HCT116 (cell line): Measurements from ENCODE around the gene FMN1. TPM values are rescaled to one million over a fixed set of nuclear protein-coding genes. Genes with fewer than 3 reads are reported as not detected.

Experiments
- ATAC-seq: fragments of 200-7000 bp; cut with Tn5 transposase; 2 replicates; pipeline ENCODE4 v1.9.1; 2020; ENCODE audit warnings: mild to moderate bottlenecking, moderate library complexity
- Bru-seq: library from RNA; stranded (reverse); fragments of 400-500 nt; gene quantifications from one replicate; lab custom pipeline; 2021; lab: Mats Ljungman, UMichigan
- BruChase-seq, 2 experiments: library from RNA; stranded (reverse); fragments of 400-500 nt; gene quantifications; one replicate each; lab custom pipeline; 2021; lab: Mats Ljungman, UMichigan
- BruUV-seq: library from RNA; stranded (reverse); fragments of 400-500 nt; replicated peaks from 2 replicates; lab custom pipeline; 2021; lab: Mats Ljungman, UMichigan
- CTCF ChIA-PET: fragments of 300-600 bp; sonication (Branson Sonifier 250); formaldehyde crosslinking; loops from one replicate; lab custom pipeline; 2021; ENCODE audit warnings: antibody characterized with exemption; lab: Charles Lee
- POLR2A ChIA-PET: fragments of 300-600, 350-600 bp; sonication (Branson Sonifier 250); formaldehyde crosslinking; loops from one replicate; lab custom pipeline; 2021; ENCODE audit warnings: antibody characterized with exemption; lab: Charles Lee
- RAD21 ChIA-PET, 2 experiments: fragments of 300-600 bp; sonication (Branson Sonifier 250); formaldehyde crosslinking; loops; one replicate each; lab custom pipeline; 2023; ENCODE audit warnings: low total read pairs in 2 of 2; ENCODE audit not compliant: uncharacterized antibody in 2 of 2, unreplicated experiment in 2 of 2, low non-redundant PET in 1 of 2; lab: Charles Lee
- DNase-seq: peaks from one replicate; pipeline ENCODE4 v3.0.0-alpha.2; 2010; ENCODE audit warnings: low read depth, low spot score
- H2AFZ ChIP-seq: fragments of 200-600 bp; shearing (Covaris generic), sonication (generic); 2 replicates; pipeline ENCODE4 v1.6.1; 2017; ENCODE audit warnings: low read depth, mixed run types, mixed read lengths, antibody characterized with exemption, low read length; ENCODE audit not compliant: poor library complexity, severe bottlenecking
- H3K27ac ChIP-seq: 2 replicates; pipeline ENCODE4 v1.5.1; 2012; ENCODE audit warnings: low read depth, low read length
- H3K27me3 ChIP-seq: fragments of 200-600 bp; sonication (generic); 2 replicates; pipeline ENCODE4 v1.6.1; 2016; ENCODE audit warnings: mixed run types, low read length, mixed read lengths; ENCODE audit not compliant: insufficient read depth
- H3K36me3 ChIP-seq, 2 experiments: fragments of 200-500 bp in 1 of 2; fragments of 200-600 bp in 1 of 2; sonication (Bioruptor generic) in 1 of 2; sonication (generic) in 1 of 2; 2 replicates each; pipeline versions ENCODE4 v1.5.1 to v1.6.1; 2014 to 2016; ENCODE audit warnings: low read length in 2 of 2, inconsistent platforms in 1 of 2, mixed read lengths in 1 of 2, mixed run types in 1 of 2; ENCODE audit not compliant: insufficient read depth in 2 of 2, control insufficient read depth in 1 of 2
- H3K4me1 ChIP-seq, 2 experiments: fragments of 200-600 bp in 1 of 2; sonication (generic) in 1 of 2; 2 replicates each; pipeline versions ENCODE4 v1.5.1 to v1.6.1; 2012 to 2017; ENCODE audit warnings: low read length in 2 of 2, inconsistent platforms in 1 of 2, mild to moderate bottlenecking in 1 of 2, mixed read lengths in 1 of 2, mixed run types in 1 of 2, moderate library complexity in 1 of 2; ENCODE audit not compliant: insufficient read depth in 2 of 2, control insufficient read depth in 1 of 2
- H3K4me2 ChIP-seq: fragments of 200-600 bp; sonication (generic); 2 replicates; pipeline ENCODE4 v1.6.1; 2017; ENCODE audit warnings: mixed run types, low read length, mixed read lengths
- H3K4me3 ChIP-seq, 2 experiments: fragments of 200-600 bp in 1 of 2; sonication (generic) in 1 of 2; replicated peaks in 1 of 2; 2 replicates each; pipeline ENCODE4 v1.5.1; 2011 to 2016; ENCODE audit warnings: low read length in 2 of 2, control low read depth in 1 of 2, low read depth in 1 of 2, mild to moderate bottlenecking in 1 of 2, mixed read lengths in 1 of 2, mixed run types in 1 of 2
- H3K79me2 ChIP-seq: fragments of 200-600 bp; sonication (generic); 2 replicates; pipeline ENCODE4 v1.6.1; 2017; ENCODE audit warnings: mild to moderate bottlenecking, mixed run types, low read length, moderate library complexity, mixed read lengths; ENCODE audit not compliant: insufficient read depth
- H3K9ac ChIP-seq: fragments of 200-600 bp; sonication (generic); 2 replicates; pipeline ENCODE4 v1.6.1; 2016; ENCODE audit warnings: low read length, mixed read lengths
- H3K9me2 ChIP-seq: fragments of 200-600 bp; sonication (generic), shearing (Covaris generic); 2 replicates; pipeline ENCODE4 v1.6.1; 2017; ENCODE audit warnings: mixed run types, mild to moderate bottlenecking, moderate library complexity; ENCODE audit not compliant: insufficient read depth
- H3K9me3 ChIP-seq, 2 experiments: fragments of 200-500 bp in 1 of 2; fragments of 200-600 bp in 1 of 2; sonication (Bioruptor generic) in 1 of 2; sonication (generic) in 1 of 2; 2 replicates each; pipeline ENCODE4 v1.6.1; 2014 to 2017; ENCODE audit warnings: low read length in 2 of 2, mixed read lengths in 2 of 2, inconsistent platforms in 1 of 2, low read depth in 1 of 2, mild to moderate bottlenecking in 1 of 2, mixed run types in 1 of 2, moderate library complexity in 1 of 2; ENCODE audit not compliant: control insufficient read depth in 1 of 2, insufficient read depth in 1 of 2
- H4K20me1 ChIP-seq: fragments of 200-600 bp; sonication (generic), shearing (Covaris generic); 2 replicates; pipeline ENCODE4 v1.6.1; 2017; ENCODE audit warnings: mixed run types, mild to moderate bottlenecking, moderate library complexity; ENCODE audit not compliant: insufficient read depth
- CEBPB ChIP-seq: IDR thresholded peaks from 2 replicates; pipeline ENCODE4 v1.6.1; 2012; ENCODE audit warnings: low read depth
- EZH2 ChIP-seq: fragments of 200-600 bp; sonication (generic); IDR thresholded peaks from 2 replicates; pipeline ENCODE4 v1.6.1; 2017; ENCODE audit warnings: antibody characterized with exemption, mixed run types
- JUND ChIP-seq: IDR thresholded peaks from 2 replicates; pipeline ENCODE4 v1.6.1; 2012
- POLR2AphosphoS5 ChIP-seq: IDR thresholded peaks from 2 replicates; pipeline ENCODE4 v1.6.1; 2011; ENCODE audit warnings: mild to moderate bottlenecking, low read depth, low read length, moderate library complexity
- RAD21 ChIP-seq: IDR thresholded peaks from 2 replicates; pipeline ENCODE4 v1.6.1; 2012; ENCODE audit warnings: low read depth, mild to moderate bottlenecking
- SP1 ChIP-seq: IDR thresholded peaks from 2 replicates; pipeline ENCODE4 v1.6.1; 2012; ENCODE audit warnings: low read depth
- SRF ChIP-seq: IDR thresholded peaks from 2 replicates; pipeline ENCODE4 v1.6.1; 2012; ENCODE audit warnings: low read depth
- YY1 ChIP-seq: IDR thresholded peaks from 2 replicates; pipeline ENCODE4 v1.6.1; 2011; ENCODE audit warnings: low read length, low read depth, moderate library complexity, mild to moderate bottlenecking; ENCODE audit not compliant: insufficient replicate concordance; ENCODE audit errors: extremely low read depth
- intact Hi-C: fragments of 100-400 bp; cut with micrococcal nuclease; formaldehyde crosslinking; loops from 2 replicates; pipeline ENCODE4 v1.10.0; 2022
- long read RNA-seq: library from polyadenylated mRNA; unstranded; transcript quantifications from one replicate; pipeline ENCODE4 v2.0.0, GENCODE V29; 2021; ENCODE audit not compliant: unreplicated experiment
- polyA plus RNA-seq: library from polyadenylated mRNA; unstranded; fragments of >200 nt; gene quantifications from 2 replicates; pipeline ENCODE4 v1.2.1, GENCODE V29; 2012; ENCODE audit warnings: missing spikeins
- total RNA-seq: library from RNA; stranded (reverse); gene quantifications from one replicate; pipeline ENCODE4 v1.2.1, GENCODE V29; 2021; ENCODE audit not compliant: unreplicated experiment

Gene FMN1, protein sequence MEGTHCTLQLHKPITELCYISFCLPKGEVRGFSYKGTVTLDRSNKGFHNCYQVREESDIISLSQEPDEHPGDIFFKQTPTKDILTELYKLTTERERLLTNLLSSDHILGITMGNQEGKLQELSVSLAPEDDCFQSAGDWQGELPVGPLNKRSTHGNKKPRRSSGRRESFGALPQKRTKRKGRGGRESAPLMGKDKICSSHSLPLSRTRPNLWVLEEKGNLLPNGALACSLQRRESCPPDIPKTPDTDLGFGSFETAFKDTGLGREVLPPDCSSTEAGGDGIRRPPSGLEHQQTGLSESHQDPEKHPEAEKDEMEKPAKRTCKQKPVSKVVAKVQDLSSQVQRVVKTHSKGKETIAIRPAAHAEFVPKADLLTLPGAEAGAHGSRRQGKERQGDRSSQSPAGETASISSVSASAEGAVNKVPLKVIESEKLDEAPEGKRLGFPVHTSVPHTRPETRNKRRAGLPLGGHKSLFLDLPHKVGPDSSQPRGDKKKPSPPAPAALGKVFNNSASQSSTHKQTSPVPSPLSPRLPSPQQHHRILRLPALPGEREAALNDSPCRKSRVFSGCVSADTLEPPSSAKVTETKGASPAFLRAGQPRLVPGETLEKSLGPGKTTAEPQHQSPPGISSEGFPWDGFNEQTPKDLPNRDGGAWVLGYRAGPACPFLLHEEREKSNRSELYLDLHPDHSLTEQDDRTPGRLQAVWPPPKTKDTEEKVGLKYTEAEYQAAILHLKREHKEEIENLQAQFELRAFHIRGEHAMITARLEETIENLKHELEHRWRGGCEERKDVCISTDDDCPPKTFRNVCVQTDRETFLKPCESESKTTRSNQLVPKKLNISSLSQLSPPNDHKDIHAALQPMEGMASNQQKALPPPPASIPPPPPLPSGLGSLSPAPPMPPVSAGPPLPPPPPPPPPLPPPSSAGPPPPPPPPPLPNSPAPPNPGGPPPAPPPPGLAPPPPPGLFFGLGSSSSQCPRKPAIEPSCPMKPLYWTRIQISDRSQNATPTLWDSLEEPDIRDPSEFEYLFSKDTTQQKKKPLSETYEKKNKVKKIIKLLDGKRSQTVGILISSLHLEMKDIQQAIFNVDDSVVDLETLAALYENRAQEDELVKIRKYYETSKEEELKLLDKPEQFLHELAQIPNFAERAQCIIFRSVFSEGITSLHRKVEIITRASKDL (N-terminal part only)
- 0.39 TPM for total RNA-seq
- polyA plus RNA-seq = 0.07 and 0.10 TPM in 2 replicates
- percentile 28 among the genes with signal in this experiment for Bru-seq, nascent RNA
- BruChase-seq, experiment 1, labeled RNA remaining after a 6-hour chase = percentile 17 among the genes with signal in this experiment
- percentile 22 among the genes with signal in this experiment for BruChase-seq, experiment 2, labeled RNA remaining after a 2-hour chase
- long read RNA-seq = 0 reads

DNA sequence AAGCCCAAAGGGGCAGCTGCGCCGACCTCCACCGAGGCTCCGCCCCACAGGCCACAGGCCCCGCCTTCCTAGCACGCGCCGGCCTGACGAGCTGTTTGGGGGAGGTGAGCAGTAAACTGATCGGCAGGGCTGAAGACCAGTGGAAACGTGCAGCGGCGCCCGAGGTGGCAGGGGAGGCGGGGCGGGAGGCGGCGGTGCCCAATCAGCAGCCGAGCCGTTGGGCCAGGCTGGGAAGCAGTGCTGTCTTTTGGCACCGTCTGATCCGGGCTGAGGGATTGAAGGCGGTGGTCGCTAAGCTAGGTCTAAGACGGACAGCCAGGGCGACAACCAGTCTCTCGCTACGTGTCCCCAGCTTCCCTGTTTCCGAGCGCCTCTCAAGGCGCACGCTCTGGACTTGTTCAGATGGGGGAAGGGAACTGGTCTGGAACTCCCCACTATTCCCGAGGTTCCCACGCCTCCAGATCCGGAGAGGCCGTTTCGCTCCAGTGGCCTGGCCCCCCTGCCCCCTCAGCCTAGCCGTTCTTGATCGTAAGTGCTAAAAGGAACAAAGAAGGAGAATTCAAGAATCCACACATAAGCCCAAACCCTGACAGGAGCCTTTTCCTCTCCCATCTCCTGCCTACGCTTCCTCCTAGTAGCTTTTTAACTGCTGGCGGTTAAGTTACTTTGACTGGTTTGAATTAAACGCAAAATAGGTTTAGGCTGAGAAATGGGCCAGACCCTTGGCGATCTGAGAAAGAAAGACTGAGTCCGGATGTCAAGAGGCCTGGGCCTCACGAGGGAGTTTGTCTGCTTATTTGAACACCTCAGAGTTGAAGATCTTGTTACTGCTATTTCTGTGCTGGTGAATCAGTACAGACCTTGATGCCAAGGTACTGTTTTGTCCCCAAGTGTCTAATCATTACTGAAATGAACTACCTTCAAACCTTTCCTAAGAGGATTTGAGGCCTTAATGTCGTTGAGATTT lies at the start of gene FMN1:
Gene FMN1 (minus strand): TSS at position 11 of the 967 bp plus-strand sequence. CDS start 39,800 bp downstream, outside the sequence.
- H3K4me1 ChIP-seq = peaks cover 0 to 14% of the 10 kb centered on the region in 2 experiments; a peak in 3 of 4 replicates
- H3K27ac ChIP-seq = no peak within 1 kb of the TSS
- no peak within 1 kb of the TSS for H3K9ac ChIP-seq
- peak within 1 kb of the TSS; percentile 87 for H2AFZ ChIP-seq
- POLR2A ChIA-PET = no interaction called here
- ATAC-seq = peak; percentile 100
- RAD21 ChIA-PET = interaction anchor here in 1 of 2 experiments (0.6 kb wide), 1 partner anchor 386 kb away, joined by 3 read pairs; no protein-coding TSS in a partner anchor
- no peaks in the 10 kb centered on the region for H3K79me2 ChIP-seq
- CTCF ChIA-PET = interaction anchor here (1.2 kb wide), 1 partner anchor 108 kb away, joined by 5 read pairs; no protein-coding TSS in a partner anchor
- TF ChIP-seq RAD21 (no peak), JUND (no peak), CEBPB (no peak), SP1 (peak; percentile 70), SRF (no peak), POLR2AphosphoS5 (no peak), EZH2 (no peak), YY1 (no peak)
- TF ChIP-seq, all 23 proteins: peak for 1
- peak; percentile 62 for DNase-seq
- H3K4me3 ChIP-seq = peak within 1 kb of the TSS; percentile 7 to 17; a peak in 2 of 4 replicates
- H3K4me2 ChIP-seq = peak within 1 kb of the TSS; percentile 58
- H3K9me3 ChIP-seq = no peaks in the 10 kb centered on the region
- H4K20me1 ChIP-seq = no peaks in the 10 kb centered on the region
- BruUV-seq = no TSS peak
- intact Hi-C loops = no loop called here
- H3K9me2 ChIP-seq = no peaks in the 10 kb centered on the region
- peaks cover 2% of the 10 kb centered on the region; the same call in 1 of the 2 replicates for H3K27me3 ChIP-seq
- H3K36me3 ChIP-seq = no peaks in the 10 kb centered on the region
